Suppressor macrophage treated with lipopolysaccharide for 1 hour (primary cell): Measurements from ENCODE around the gene PNPLA6.
A peak's percentile ranks its signal among the peaks of the same experiment; 100 is the strongest.

Experiments used
- DNase-seq, 3 donors: peaks; one replicate each; pipeline ENCODE4 v3.0.0-alpha.2; 2020 to 2022

Gene PNPLA6

DNA sequence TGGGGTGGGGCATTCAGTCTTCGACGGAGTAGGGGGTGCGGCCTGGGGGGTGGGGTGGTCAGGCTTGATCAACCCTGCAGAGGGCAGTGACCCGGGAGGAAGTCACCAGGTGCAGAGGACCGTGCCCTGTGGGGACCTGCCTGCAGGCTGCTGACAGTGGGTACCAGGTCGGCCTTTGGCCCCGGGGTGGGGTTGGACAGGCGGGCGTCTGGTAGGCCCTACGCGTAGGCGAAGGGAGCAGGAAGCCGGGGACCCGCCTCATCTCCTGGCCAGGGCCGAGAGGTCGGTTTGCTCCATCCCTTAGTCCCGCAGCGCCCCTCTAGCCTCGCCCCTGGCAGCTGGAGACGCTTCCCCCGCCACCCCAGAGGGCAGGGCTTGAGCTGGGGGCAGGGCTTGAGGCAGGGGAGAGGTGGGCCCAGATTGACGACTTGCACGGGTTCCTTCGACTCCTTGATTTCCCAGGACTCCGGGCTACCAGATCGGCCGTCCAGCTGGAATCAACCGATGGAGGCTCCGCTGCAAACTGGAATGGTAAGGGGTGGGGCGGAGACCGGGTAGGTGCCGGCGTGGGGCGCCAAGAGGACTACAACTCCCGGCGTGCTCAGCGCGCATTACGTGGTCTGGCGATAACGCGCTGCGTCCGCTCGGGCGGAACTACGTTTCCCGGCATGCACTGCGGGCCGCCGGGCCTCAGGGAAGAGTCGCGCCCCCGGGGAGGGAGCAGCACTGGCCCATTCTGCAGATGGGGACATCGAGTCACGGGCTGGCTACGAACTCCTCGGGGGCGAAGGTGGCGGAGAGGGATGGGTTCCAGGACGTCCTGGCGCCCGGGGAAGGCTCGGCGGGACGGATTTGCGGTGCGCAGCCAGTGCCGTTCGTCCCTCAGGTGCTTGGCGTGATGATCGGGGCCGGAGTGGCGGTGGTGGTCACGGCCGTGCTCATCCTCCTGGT lies at the start of gene PNPLA6:
PNPLA6 (plus strand) TSS at position 671 of the 951 bp plus-strand sequence; CDS start at position 743, 72 bp downstream.
- peak; percentile 94 to 97 (median 97) for DNase-seq

GRCh38 chr19:7486923-7487322 lies 48.6 kb upstream of the PNPLA6 start:
- DNase-seq, result no peak

DNA sequence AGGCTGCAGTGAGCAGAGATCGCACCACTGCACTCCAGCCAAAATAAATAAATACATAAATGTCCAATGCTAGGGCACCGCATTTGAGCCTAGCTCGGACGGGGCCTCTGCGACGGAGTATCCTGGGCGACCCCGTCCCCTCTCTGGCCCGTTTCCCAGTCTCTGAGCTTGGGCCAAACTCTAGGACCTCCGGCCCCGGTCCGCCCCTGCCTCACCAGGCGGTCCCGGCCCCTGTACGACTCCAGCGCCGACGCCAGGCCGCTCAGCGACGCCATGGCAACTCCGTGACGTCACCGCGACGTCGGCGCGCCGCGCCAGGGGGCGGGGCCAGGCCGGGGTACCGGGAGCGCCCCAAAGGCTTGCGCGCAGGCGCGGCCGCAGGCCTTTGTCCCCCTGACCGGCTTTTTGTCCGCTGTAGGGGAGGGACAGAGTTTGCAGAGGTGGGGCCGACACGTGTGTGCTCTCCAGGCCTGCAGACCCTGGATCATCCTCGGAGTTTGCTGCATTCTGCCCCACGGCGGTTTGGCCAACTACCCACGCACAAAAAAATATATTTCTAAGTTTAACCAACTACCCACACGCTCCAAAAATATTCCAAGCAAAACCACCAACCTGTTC lies 46.7 kb upstream of the PNPLA6 start, which contains the start of gene PEX11G:
PEX11G (minus strand) TSS at position 300 of the 618 bp plus-strand sequence; CDS start at position 275, 25 bp downstream.
- DNase-seq, result peak; percentile 89 to 96 (median 93)

GRCh38 chr19:7489609-7490044 lies 45.9 kb upstream of the PNPLA6 start:
- DNase-seq, result no peak

DNA sequence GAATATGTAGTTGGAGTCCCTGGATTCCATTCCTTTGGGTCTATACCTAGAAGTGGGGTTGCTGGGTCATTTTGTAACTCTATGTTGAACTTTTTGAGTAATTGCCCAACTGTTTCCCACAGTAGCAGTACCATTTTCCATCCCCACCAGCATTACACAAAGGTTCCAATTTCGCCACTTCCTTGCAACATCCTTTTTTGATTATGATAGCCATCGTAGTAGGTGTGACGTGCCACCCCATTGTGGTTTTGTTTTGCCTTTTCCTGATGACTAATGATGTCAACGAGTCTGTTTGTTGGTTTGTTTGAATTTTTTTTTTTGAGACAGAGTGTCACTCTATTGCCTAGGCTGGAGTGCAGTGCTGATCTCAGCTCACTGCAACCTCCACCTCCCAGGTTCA lies 43.4 kb upstream of the PNPLA6 start:
- DNase-seq, result peak; percentile 87 to 97 (median 95)

- peak in 1 of 3 donors; percentile 32 for DNase-seq
These were observed 43.0 kb upstream of the PNPLA6 start for GRCh38 chr19:7492558-7492957.

- no peak for DNase-seq
These were observed 41.0 kb upstream of the PNPLA6 start for GRCh38 chr19:7494416-7495098.

GRCh38 chr19:7497292-7497691 lies 38.2 kb upstream of the PNPLA6 start:
- DNase-seq, result peak in 2 of 3 donors; percentile 46 to 51

GRCh38 chr19:7500811-7501450 lies 34.6 kb upstream of the PNPLA6 start:
- DNase-seq, result peak; percentile 30 to 52 (median 32)

- no peak for DNase-seq
These were observed 33.0 kb upstream of the PNPLA6 start for GRCh38 chr19:7502552-7502951.

- no peak for DNase-seq
These were observed 30.8 kb upstream of the PNPLA6 start for GRCh38 chr19:7504684-7505083.

DNA sequence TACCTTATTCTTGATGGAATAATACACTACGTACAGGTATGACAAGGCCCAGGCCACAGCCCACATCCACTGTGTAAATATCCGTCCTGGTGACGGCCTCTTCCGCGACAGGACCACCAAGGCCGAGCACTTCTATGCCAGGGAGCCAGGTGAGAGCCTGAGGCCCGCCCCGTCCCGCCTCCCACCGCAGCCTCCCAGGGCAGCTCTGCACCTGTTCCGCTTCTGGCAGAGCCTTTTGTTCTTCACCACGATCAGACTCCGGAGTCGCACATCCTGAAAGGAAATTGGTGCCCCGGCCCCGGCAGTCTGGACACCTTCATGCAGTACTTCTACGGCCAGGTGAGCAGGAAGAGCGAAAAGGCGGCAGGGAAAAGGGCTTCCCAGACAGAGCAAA lies 30.2 kb upstream of the PNPLA6 start:
- no peak for DNase-seq

- DNase-seq, result peak; percentile 43 to 80 (median 44)
These were observed 29.7 kb upstream of the PNPLA6 start for GRCh38 chr19:7505682-7506384.

DNA sequence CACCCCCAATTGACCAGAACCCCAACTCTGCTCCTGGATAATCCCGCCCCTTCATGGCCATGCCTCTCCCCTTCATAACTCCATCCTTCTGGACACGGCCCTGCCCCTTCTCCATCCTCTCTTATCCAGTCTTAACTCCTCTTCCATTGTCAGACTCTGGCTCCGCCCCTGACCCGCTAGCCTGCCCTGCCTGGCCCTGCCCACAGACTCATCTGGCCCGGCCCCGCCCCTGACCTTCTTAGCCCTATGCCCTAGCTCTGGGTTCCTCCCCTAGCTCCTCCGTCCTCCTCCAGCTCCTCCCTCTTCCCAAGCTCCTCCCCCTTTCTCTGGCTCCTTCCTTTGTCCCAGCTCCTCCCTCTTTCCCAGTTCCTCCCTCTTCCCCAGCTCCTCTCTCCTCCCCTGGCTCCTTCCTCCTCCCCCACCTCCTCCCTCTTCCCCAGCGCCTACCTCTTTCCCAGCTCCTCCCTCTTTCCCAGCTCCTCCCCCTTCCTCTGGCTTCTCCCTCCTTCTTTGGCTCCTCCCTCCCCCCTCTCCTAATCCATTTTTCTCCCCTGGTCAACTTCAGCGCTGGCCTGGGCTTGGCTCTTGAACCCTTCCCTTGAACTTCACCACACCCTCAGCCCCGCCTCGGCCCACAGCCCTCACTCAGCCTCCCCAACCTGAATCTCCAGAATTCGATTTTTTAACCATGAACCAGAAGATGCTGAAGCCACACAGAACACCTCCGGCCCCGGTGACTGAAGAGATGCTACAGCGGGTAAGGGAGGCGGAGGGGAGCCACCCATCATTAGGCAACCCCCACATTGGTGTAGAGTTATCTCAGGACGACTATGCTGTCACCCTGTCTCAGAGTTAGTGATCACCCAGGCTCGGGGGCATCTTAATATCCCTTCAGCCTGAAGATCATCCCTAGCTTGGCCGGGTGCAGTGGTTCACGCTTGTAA lies 28.9 kb upstream of the PNPLA6 start:
- peak; percentile 82 to 94 (median 88) for DNase-seq

DNA sequence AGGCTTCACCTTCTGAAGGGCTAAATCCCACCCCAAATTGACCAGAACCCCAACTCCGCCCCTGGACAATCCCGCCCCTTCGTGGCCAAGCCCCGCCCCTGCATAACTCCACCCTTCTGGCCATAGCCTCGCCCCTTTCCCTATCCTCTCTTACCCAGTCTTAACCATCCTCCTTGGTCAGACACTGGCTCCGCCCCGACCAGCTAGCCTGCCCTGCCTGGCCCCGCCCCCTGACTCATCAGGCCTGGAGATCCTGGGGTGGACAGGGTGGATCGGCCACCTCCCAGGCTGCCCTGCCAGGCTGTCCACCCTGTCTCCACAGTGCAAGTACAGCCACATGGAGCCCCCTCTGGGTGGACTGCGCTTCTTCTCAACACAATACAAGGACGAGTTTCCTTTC lies 27.6 kb upstream of the PNPLA6 start:
- DNase-seq, result peak; percentile 87 to 95 (median 89)

- DNase-seq, result peak in 2 of 3 donors; percentile 45 to 66
These were observed 25.9 kb upstream of the PNPLA6 start for GRCh38 chr19:7509625-7510024.

DNA sequence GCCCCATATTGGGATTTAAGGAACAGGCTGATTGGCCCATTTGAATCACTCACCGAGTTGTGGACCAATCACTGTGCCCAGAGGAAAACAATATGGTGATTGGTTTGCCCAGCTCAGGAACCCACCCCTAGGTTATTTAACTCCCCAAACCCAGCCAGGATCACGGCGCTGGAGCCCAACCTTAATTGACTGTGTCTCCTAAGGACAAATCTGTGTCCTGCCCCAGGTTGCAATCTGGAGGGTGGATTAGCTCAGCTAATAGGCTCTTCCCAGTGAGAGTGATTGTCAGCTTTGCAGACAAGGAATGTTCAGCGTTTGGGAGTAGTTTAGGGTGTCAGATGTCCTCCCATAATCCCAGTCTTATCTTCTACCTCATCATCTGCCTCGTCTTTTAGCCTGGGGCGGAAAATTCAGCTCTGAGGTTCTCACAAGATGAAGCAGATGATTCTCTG lies 23.1 kb upstream of the PNPLA6 start:
- DNase-seq, result no peak

DNA sequence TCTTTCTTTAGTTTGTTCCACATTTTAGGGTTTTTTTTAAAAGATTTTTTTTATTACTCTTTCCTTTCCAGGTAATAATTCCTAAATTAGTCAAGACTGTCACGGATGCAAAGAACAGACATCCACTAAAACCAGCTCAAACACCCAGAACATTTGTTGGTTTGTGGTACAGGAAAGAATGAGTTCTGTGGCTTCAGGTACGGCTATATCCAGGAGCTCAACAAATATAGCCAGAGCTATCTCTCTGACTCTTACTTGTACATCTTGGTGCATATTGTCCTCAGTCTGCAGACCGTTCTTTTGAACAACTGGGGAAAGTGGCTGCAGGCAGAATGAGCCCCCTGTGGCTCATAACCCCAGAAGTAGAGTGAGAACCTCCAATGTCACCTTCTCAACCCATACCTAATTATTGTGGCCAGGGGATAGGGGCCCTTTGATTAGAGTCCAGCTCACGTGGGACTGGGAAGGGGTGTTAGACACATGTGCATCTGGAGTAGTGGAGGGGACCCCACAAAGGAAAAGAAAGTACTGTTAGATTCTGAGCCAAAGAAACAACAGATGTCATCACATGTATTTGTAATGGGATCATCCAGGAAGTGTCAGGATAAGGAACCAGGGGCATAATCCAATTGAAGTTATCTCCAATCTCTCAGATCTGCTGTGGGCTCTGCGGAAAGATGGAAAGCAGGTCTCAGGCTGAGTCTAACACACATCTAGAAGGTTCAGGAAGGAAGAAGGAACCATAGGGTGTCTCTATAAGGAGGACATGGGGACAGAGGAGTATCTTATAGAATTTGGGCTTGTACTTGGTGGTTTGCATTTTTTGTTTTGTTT lies 21.5 kb upstream of the PNPLA6 start:
- DNase-seq, result no peak

DNA sequence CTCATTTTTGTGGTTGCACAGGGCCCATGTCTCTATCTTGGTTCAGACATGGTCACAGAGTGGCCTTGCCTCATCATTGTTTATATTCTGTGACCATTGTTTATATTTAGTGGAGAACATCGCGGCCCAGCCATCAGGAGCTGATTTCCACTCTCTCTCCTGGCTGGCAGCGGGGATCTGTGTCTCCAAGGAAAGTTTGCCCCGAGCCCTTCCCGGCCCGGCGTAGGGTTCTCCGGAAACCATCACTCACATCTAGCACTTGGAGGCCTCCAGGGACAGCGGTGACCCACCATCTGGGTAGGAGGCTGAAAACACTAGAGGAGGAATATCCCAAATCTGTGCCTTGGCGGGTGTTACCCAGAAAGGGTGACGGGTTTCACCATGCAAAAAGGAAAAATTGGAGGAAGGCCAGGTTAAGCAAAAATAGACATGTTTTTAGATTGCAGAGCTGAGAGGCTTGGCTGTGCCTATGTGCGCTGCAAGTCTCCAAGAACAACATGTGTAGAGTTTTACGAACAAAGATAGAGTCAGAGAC lies 20.3 kb upstream of the PNPLA6 start:
- DNase-seq, result no peak
